ENCODE data around the gene PDE1C.

The PDE1C gene

DNA sequence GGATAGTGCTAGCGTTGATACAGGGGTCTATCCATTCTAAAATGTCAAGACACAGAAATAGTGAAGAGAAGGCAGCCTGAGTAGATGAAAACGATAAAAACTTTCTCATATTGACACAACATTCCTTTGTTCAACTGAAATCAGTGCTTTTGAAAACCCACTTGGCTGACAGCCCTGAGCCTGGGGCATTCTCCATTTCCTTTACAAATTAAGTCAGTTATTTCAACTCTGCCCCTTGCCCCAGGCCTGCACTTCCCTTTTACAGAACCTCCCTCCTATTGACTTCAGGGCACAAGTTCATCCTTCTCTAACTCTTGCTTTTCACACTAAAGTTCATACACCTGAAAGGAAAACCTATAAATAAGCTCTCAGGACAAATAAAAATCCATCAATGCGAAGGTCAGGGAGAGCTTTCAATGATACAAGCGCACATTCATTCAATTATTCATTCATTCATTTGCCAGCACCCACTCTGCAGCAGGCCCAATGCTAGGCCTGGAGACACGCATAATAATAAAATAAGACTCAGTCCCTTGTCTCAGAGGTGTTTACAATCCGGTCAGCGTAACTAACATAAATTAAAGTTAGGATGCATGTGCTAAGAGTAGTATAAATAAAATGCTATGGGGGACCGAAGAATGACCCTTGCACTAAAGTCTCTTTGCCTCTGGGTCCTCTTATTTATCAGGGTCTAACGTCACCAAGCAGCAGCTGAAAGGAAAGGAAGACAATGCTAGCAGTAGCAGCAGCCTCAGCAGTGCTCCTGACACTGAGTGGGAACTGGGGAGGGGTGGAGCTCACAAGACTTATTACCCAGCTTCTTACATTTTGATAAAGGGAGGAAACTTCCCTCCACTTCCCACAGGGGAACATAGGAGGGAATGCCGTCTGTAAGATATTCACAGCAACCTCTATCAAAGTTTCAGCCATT lies 134.8 kb downstream of the PDE1C start:
- no peak for DNase-seq

DNA sequence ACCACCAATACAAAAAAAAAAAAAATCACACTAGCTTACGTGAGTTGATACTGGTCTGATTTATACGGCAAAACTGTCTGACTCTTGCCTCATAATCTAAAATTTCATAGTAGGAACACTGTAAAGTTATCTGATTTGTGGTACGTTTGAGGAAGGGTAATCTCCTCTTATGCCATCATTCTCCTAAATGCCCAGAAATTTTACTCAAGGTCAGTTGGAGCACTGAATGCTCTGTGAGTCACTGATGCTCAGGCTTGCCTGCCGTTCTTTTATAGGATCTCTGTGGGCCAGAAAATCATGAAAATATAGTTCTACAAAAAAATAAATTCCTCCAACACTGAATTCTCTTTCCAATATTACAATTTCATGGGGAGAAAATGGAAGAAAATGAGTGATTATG lies 135.7 kb downstream of the PDE1C start:
- no peak for DNase-seq

DNA sequence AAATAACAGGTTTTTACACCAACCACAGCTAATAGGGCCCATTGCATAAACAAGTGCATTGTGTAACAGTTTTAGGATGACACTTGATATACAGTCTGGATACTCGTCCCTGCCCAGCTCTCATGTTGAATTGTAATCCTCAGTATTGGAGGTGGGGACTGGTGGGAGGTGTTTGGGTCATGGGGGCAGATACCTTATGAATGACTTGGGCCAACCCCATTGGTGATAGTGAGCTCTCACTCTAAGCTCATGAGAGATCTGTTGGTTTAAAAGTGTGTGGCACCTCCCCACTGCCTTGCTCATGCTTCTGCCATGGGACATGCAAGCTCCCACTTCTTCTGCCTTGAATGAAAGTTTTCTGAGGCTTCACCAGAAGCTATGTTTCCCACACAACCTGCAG lies 136.7 kb downstream of the PDE1C start:
- DNase-seq = no peak

GRCh38 chr7:31926991-31927584 lies 143.1 kb downstream of the PDE1C start:
- DNase-seq = no peak

DNA sequence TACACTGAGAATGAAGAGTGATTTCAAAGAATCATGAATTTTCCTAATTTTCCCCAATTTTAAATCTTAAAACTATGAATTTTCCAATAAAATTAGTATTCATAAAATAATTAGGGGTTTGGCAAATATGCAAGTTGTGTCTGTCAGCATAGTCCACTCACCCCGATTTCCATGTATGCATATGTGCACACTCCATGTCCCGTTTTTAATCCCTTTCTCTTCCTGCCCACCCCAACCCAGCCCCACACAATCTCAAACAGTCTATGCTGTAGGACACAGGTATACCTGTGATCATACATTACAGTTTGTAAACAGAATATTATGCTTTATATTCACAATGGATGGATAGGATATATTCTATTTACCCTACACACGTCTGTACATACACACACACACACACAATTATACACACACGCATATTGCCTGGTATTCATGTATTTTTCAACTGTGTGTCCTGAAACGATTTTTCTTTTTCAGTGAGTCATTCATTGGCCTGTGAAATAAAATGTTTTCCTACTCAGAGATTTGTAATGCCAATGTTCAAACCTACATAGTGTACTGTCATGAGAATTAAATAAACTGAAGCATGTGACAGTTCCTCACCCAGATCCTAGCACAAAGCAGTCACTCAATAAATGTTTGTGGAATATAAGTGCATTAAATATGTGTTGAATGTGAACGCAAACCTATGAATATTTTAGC lies 144.3 kb downstream of the PDE1C start:
- no peak for DNase-seq

GRCh38 chr7:31924251-31924650 lies 146.0 kb downstream of the PDE1C start:
- DNase-seq = no peak

GRCh38 chr7:31922848-31923247 lies 147.4 kb downstream of the PDE1C start:
- no peak for DNase-seq

DNA sequence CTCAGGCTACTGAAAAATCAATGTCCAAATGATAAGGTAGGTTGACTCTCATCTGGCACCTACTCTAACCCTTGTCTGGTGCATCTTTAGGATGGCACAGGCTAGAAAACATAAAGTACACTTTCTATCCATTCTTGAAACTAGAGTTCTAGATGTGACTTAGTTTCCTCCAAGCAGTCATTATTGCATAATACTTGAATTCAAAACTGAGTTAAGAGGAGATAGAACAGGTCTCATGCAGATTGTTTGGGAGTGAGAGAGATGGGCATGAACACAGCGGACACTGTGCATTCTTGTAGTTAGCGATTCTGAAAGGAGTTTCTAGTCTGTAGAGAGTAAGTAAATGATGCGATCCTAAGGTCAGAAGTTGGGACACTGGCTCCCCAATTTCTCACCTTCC lies 149.2 kb downstream of the PDE1C start:
- no peak for DNase-seq

GRCh38 chr7:31919678-31920369 lies 150.4 kb downstream of the PDE1C start:
- no peak for DNase-seq

DNA sequence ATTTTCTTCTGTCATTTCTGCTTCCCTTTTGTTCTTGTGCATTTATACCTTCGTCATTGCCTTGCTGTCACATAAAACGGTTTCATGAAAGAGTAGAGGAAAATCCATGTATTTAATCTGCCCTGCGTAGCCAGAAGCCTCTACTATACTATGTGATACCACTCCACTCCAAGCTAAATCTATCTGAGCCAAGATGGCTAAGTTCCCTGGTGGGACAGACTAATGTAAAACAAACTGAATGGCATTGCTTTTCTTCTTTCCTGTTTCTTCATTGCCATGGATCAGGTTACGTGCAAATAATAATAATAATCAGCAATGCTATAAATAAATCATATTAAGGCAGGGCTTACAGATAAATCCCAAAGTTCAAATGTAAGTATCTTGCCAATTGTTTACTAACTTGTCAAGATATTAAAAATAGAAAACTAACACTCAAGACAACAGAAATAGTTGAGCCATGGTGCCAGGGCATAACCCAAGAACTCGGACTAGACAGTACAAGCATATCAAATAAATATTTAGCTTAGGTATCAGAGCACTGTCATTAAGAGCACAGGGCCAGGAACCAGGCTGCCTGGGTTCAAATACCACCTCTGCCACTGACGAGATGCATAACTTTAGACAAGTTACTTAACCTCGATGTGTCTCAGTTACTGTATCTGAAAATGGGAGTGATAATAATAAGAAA lies 151.4 kb downstream of the PDE1C start:
- no peak for DNase-seq

- DNase-seq = no peak
Observed at GRCh38 chr7:31917256-31917655, 153.0 kb downstream of the PDE1C start.

- no peak for DNase-seq
Observed at GRCh38 chr7:31910191-31910590, 160.0 kb downstream of the PDE1C start.

GRCh38 chr7:31906479-31907171 lies 163.6 kb downstream of the PDE1C start:
- DNase-seq = no peak

DNA sequence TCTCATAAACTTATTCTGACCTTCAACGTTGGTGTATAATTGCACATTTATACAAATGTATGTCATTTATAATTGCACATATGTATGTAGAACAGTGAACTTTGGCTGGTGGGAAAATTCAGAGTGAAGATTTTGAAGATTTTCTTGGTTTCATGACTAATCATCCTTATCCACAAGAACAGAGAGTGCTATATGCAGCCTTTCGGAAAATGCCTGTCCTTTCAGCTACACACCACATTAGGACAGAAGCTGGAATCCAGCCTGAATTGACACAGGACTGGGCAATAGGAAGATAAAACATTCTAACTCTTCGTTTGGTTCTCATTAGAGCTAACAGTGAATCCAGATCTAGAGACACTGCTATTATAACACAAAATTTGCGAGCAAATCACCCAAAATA lies 166.2 kb downstream of the PDE1C start:
- DNase-seq = no peak

- DNase-seq = no peak
Observed at GRCh38 chr7:31899356-31899927, 170.8 kb downstream of the PDE1C start.

DNA sequence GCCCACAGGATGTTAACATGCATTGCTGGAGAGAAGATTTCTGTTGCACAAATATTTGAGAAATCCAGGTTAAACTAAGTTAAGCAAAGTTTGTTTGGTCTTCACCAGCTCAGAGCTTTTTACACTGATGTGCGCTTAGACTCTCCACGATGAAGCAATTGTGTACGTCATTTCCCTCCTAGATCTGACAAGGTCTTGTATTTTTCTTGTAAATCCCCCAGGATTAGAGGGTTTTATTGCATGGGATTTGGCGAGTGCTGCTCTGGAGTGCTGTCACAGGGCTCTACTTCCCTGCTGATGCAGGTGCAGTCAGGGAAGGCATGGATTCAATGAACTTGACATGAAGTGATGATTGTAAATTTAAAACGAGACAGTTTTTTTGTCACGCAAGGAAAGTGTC lies 173.3 kb downstream of the PDE1C start:
- peak; percentile 1 for DNase-seq

- DNase-seq = no peak
Observed at GRCh38 chr7:31894308-31894707, 175.9 kb downstream of the PDE1C start.

GRCh38 chr7:31893365-31893764 lies 176.8 kb downstream of the PDE1C start:
- no peak for DNase-seq

DNA sequence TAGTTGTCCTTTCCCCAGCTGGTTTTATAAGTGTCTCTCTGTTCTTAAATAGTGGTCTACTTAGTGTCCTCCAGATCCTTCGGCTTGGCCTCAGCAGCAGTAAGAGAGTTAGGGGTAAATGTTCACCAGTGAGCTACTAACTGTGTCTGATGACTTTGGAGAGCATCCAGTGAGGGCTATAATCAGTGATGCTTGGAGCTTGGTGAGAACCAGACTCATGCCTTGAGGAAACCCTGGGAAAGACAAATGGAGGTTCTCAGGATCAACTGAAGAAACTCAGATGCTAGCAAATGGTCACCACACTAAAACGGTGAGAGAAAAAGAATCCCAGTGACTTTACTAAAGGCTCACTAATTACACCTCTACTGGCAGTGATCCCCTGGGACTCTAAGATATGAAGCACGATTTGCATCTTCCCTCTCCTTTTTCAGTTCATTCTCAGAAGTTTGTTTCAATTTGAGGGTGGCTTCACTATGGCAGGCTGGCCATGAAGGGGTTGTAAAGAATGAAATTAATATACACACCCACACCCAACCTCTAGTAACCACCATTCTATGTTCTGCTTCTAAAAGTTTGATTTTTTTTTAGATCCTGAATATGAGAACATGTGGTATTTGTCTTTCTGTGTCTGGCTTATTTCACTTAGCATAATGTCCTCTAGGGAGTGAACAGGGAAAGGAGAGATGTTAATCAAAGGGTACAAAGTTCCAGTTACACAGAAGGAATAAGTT lies 177.9 kb downstream of the PDE1C start:
- DNase-seq = no peak

DNA sequence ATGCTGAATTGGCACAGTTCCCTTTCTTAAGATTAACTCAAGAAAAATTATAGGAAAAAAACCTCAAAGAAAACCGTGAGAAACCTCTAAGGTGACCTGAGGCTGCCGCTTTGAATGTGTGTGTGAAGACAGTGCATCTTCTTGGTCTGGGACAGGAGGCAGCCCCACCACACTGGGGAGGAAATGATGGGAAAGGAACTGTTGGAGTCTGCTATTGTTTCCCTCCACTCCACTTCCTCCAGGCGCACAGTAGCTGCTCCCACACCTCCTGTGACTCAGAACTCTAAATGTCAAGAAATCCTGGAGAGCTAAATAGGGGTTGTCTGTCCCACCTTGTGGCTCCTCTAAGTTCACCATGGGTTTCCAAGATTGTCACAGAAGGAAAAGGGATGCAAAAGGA lies 179.4 kb downstream of the PDE1C start:
- no peak for DNase-seq

DNA sequence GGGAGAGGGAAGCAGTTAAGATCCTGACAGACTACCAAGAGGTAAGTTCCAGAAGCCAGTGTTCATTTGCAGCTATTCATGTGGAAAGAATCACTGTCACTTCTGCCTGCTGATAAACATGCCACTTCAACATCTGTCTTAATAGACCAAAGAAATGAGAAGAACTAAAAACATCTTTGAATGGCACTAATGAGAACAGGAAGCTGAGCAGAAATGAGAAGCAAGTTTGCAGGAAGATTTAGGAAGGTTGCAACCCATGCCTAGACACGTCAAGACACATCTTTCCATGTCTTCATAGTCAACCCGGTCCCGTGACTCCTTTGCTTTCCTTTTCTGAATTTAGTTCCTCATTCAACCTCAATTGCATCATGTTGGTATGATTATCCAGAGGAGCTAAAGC lies 180.0 kb downstream of the PDE1C start:
- DNase-seq = peak; percentile 89
